BE2C (cell line): ENCODE data around the gene RPS3A.
"Not testable (repeated sequence)": the region's sequence is repeated elsewhere in the genome, so short reads cannot be mapped to it uniquely, and the experiment has no call there.

Source experiments
- DNase-seq: peaks from one replicate; pipeline ENCODE4 v3.0.0-alpha.2; 2020
- H3K27me3 ChIP-seq: fragments of 250-450 bp; sonication (Bioruptor Pico); 2 replicates; pipeline ENCODE4 v1.5.1; 2020; ENCODE audit warnings: mild to moderate bottlenecking
- H3K36me3 ChIP-seq: fragments of 250-450 bp; sonication (Bioruptor Pico); 2 replicates; pipeline ENCODE4 v1.5.1; 2020; ENCODE audit warnings: mild to moderate bottlenecking
- H3K4me1 ChIP-seq: fragments of 250-450 bp; sonication (Bioruptor Pico); 2 replicates; pipeline ENCODE4 v1.5.1; 2020
- H3K4me3 ChIP-seq: 2 replicates; pipeline ENCODE4 v1.5.1; 2011; ENCODE audit warnings: low read depth, low read length
- H3K9me3 ChIP-seq: fragments of 250-450 bp; sonication (Bioruptor Pico); 2 replicates; pipeline ENCODE4 v1.5.1; 2020
- TF ChIP-seq, protein P1 (sequence below): IDR thresholded peaks from 2 replicates; pipeline ENCODE4 v1.5.1; 2012; ENCODE audit warnings: mild to moderate bottlenecking, low read depth, low read length

Gene RPS3A

DNA sequence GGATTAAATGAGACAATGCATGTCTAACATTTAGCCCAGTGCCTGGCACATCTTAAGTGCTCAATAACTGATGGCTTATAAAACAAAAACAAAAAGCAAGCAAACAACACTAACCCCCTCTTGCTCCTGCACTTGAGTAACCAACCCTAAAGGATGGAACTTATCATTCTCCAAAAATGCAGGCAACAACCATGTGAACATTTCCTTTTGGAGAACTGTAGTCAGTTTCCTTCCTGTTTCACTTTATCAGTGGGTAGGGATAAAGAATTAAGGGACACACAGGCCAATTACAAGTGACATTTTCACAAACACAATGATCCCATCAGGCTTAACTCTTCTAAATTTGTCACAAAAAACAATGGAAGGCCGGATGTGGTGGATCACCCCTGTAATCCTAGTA is 30.4 kb downstream of the RPS3A start:
- Histone ChIP-seq H3K4me3 (no peak overlapping the region), H3K27me3 (no peaks in the 10 kb centered on the region), H3K36me3 (no peaks in the 10 kb centered on the region), H3K4me1 (no peaks in the 10 kb centered on the region), H3K9me3 (no peaks in the 10 kb centered on the region)
- TF ChIP-seq, protein P1, sequence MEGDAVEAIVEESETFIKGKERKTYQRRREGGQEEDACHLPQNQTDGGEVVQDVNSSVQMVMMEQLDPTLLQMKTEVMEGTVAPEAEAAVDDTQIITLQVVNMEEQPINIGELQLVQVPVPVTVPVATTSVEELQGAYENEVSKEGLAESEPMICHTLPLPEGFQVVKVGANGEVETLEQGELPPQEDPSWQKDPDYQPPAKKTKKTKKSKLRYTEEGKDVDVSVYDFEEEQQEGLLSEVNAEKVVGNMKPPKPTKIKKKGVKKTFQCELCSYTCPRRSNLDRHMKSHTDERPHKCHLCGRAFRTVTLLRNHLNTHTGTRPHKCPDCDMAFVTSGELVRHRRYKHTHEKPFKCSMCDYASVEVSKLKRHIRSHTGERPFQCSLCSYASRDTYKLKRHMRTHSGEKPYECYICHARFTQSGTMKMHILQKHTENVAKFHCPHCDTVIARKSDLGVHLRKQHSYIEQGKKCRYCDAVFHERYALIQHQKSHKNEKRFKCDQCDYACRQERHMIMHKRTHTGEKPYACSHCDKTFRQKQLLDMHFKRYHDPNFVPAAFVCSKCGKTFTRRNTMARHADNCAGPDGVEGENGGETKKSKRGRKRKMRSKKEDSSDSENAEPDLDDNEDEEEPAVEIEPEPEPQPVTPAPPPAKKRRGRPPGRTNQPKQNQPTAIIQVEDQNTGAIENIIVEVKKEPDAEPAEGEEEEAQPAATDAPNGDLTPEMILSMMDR: no peak
- DNase-seq: no peak

DNA sequence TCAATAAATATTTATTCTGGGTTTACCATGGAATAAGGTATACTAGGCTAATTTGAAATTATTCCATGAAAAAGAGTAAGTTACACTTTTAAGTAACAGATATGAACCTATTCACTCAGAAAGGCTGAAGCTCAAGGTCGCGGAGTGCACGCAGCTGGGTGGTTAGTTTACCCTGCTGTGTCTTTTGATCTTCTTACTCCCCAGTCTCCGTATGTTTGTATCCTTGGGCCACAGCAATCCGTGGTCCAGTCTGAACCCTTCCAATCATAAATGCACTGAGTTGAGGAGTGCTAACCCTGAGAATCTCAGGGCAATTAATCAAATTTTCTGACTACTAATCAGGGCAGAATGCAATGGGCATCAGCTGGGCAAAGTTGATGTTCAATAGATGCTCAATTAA is 33.9 kb downstream of the RPS3A start:
- no peaks in the 10 kb centered on the region for H3K27me3 ChIP-seq
- no peak for DNase-seq
- H3K4me3 ChIP-seq: no peak overlapping the region
- no peaks in the 10 kb centered on the region for H3K9me3 ChIP-seq
- H3K36me3 ChIP-seq: no peaks in the 10 kb centered on the region
- peaks cover 6% of the 10 kb centered on the region; the same call in 1 of the 2 replicates for H3K4me1 ChIP-seq
- TF ChIP-seq, protein P1: no peak

DNA sequence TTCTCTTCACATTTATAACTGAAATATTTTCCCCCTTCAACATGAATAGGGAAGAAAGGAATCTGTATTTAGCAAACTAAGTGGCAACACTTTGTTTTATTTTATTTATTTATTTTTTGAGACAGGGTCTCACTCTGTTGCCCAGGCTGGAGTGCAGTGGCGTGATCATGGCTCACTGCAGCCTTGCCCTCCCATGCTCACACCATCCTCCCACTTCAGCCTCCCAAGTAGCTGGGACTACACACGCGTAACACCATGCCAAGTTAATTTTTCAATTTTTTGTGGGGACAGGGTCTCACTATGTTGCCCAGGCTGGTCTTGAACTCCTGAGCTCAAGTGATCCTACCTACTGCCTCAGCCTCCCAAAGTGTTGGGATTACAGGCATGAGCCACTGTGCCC is 36.6 kb downstream of the RPS3A start:
- not testable (repeated sequence) for H3K4me1 ChIP-seq, DNase-seq, H3K36me3 ChIP-seq

DNA sequence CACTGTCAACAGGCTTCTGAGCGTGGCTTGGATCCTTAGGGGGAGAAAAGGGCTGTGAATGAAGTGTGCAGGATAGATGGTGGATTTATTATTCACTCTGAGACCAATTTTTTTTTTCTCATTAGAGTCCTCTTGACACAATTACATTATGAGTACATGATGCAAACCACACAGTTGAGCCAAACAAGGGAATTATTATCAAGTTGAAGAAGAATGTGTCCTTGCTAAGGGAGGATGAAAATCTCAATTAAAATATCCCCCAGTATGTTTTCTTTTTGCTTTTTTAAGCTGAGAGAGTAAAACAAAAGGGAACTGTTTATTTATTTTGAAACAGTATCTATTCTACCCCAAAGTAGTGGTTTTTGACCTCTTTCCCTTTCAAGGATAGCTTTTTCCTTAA is 40.4 kb downstream of the RPS3A start:
- H3K9me3 ChIP-seq: no peaks in the 10 kb centered on the region
- no peaks in the 10 kb centered on the region for H3K36me3 ChIP-seq
- DNase-seq: no peak

More for the DNA sequence above, 36.6 kb downstream of the RPS3A start:
- not testable (repeated sequence) for H3K27me3 ChIP-seq, H3K9me3 ChIP-seq, H3K4me3 ChIP-seq

DNA sequence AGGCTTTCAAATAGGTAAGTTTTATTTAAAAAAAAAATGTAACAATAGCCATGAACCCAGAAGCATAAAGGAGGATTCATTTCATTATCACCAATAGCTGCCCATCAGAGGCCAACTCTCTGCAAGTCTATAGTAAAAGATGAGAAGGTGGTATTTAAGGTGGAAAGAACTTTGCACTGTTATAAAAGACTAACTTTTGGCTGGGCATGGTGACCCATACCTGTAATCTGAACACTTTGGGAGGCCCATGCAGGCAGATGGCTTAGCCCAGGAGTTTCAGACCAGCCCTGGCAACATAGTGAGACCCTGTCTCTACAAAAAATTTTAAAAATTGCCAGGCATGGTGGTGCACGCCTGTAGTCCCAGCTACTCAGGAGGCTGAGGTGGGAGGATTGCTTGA is 43.3 kb downstream of the RPS3A start:
- TF ChIP-seq, protein P1: no peak
- Histone ChIP-seq H3K4me1 (no peaks in the 10 kb centered on the region), H3K4me3 (no peak overlapping the region), H3K27me3 (no peaks in the 10 kb centered on the region), H3K36me3 (no peaks in the 10 kb centered on the region), H3K9me3 (no peaks in the 10 kb centered on the region)
- DNase-seq: no peak

More for the DNA sequence above, 40.4 kb downstream of the RPS3A start:
- Histone ChIP-seq H3K4me3 (no peak overlapping the region), H3K27me3 (no peaks in the 10 kb centered on the region), H3K4me1 (peaks cover 6% of the 10 kb centered on the region; the same call in 1 of the 2 replicates)
- TF ChIP-seq, protein P1: no peak

DNA sequence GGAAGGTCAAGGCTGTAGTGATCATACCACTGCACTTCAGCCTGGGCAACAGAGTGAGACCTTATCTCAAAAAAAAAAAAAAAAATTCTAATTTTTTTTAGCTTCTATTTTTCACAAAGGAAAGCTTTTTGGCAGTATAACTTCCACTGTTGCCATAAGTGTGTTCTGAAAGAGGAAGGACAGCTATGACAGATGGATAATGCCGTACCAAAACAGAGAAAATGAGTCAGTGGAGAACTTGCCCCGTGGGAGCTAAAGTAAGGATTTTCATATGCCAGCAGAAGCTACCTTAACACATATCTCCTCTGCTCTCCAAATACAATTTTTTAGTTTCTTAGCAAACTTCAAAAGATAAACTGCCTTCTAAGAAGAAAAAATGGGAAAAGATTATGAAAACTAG is 43.7 kb downstream of the RPS3A start:
- Histone ChIP-seq H3K4me3 (no peak overlapping the region), H3K4me1 (no peaks in the 10 kb centered on the region), H3K27me3 (no peaks in the 10 kb centered on the region), H3K9me3 (no peaks in the 10 kb centered on the region), H3K36me3 (no peaks in the 10 kb centered on the region)
- TF ChIP-seq, protein P1: no peak
- no peak for DNase-seq

DNA sequence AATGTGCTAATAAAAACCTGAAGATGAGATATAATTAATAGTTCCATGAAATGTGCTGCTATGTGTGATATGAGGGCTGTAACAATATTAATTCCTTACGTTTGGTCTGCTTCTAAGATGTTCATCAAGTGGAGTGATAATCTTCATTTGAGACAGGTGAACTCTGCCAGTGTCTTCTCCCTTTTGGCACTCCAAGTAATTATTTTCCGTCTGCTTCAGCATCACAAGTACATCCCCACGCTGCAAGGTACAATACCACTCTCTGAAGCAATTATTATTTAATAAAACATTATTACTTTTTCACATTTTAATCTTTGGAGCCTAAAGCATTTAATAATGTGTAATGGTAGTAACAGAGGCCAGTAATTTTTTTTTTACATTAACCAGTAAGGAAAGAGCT is 44.4 kb downstream of the RPS3A start:
- Histone ChIP-seq H3K36me3 (no peaks in the 10 kb centered on the region), H3K4me3 (no peak overlapping the region), H3K9me3 (no peaks in the 10 kb centered on the region), H3K4me1 (no peaks in the 10 kb centered on the region), H3K27me3 (no peaks in the 10 kb centered on the region)
- TF ChIP-seq, protein P1: no peak
- DNase-seq: no peak
